Fibroblast of skin of abdomen (primary cell): ENCODE measurements around the gene CDKL4.
A peak's percentile ranks its signal among the peaks of the same experiment; 100 is the strongest.
"Not testable (repeated sequence)": the region's sequence is repeated elsewhere in the genome, so short reads cannot be mapped to it uniquely, and the experiment has no call there.

ENCODE experiments used
- DNase-seq: peaks from one replicate; pipeline ENCODE4 v3.0.0-alpha.2; 2013

The CDKL4 gene

GRCh38 chr2:39228413-39229209 is 15.2 kb downstream of the CDKL4 start:
- DNase-seq: no peak

- peak; percentile 61 for DNase-seq
Measured at GRCh38 chr2:39227628-39228412, 15.9 kb downstream of the CDKL4 start.

- DNase-seq: no peak
Measured at GRCh38 chr2:39225567-39225966, 18.2 kb downstream of the CDKL4 start.

GRCh38 chr2:39223909-39224308 is 19.9 kb downstream of the CDKL4 start:
- DNase-seq: no peak

- DNase-seq: no peak
Measured at GRCh38 chr2:39221459-39221858, 22.3 kb downstream of the CDKL4 start.

- no peak for DNase-seq
Measured at GRCh38 chr2:39220136-39220535, 23.6 kb downstream of the CDKL4 start.

GRCh38 chr2:39218391-39218790 is 25.4 kb downstream of the CDKL4 start:
- no peak for DNase-seq

- DNase-seq: no peak
Measured at GRCh38 chr2:39217192-39217550, 26.6 kb downstream of the CDKL4 start.

- no peak for DNase-seq
Measured at GRCh38 chr2:39216346-39217191, 27.2 kb downstream of the CDKL4 start.

- no peak for DNase-seq
Measured at GRCh38 chr2:39215545-39215944, 28.2 kb downstream of the CDKL4 start.

- DNase-seq: no peak
Measured at GRCh38 chr2:39213015-39213414, 30.8 kb downstream of the CDKL4 start.

GRCh38 chr2:39210846-39211245 is 32.9 kb downstream of the CDKL4 start:
- no peak for DNase-seq

- no peak for DNase-seq
Measured at GRCh38 chr2:39203382-39203781, 40.4 kb downstream of the CDKL4 start.

GRCh38 chr2:39202639-39203369 is 41.0 kb downstream of the CDKL4 start:
- DNase-seq: no peak

- not testable (repeated sequence) for DNase-seq
Measured at GRCh38 chr2:39197003-39197402, 46.8 kb downstream of the CDKL4 start.

- no peak for DNase-seq
Measured at GRCh38 chr2:39194686-39195085, 49.1 kb downstream of the CDKL4 start.

- no peak for DNase-seq
Measured at GRCh38 chr2:39188960-39189494, 54.7 kb downstream of the CDKL4 start.

GRCh38 chr2:39183673-39184072 is 60.1 kb downstream of the CDKL4 start:
- no peak for DNase-seq

- no peak for DNase-seq
Measured at GRCh38 chr2:39181297-39181696, 62.5 kb downstream of the CDKL4 start.

- no peak for DNase-seq
Measured at GRCh38 chr2:39179974-39180960, 63.5 kb downstream of the CDKL4 start.

GRCh38 chr2:39178756-39179155 is 65.0 kb downstream of the CDKL4 start:
- DNase-seq: no peak
